ENCODE results near the gene SIX2.

SIX2 gene

DNA sequence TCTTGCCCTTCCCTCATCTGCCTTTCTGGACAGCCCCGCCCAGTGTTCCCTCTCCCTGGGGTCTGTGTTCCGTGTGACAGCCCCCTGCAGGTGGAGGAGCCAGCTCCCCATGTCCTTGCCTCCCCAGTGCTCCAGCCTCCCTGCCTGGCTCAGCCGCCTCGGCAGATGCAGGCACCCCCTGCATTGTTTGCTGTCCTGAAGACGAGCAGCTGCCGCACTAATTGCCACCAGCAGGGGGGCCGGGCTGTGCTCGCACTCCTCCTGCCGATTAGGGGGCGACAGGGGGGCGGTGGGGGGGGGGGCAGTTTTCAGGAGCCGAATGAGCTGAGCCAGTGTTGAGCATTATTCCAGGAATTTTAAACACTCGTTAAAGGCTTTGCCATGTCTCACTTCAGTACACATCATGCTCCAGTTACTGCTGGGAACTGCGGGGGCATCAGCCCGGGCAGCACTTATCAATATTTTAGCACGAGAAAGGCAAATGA, 44.5 kb downstream of the SIX2 start:
- peak; percentile 41 for DNase-seq

DNA sequence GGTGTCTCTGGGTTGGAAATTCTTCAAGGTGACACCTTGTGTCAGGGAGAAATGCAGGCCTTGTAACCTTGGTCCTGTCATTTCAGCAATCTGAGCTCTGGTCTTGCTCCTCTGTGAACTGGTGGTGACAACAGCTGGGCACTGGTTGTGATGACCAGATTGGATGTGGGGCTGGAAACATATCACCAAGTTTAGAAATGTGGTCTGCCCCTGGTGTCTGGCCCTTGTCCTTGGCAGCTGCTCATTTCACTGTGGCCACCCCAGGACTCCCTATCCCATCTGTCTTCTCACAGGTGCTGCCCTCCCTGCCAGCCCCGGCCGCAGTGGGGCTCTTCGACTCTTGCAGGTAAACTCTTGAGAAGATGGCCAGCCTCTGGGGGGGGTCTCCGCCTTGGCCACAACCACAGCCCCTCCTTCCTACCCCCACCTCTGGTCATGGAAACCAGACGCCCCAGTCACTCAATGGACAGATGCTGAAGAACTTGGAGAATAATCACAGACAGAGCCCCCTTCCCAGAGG, 47.0 kb downstream of the SIX2 start:
- DNase-seq, result no peak

GRCh38 chr2:44960871-44961270, 48.4 kb downstream of the SIX2 start:
- no peak for DNase-seq

- DNase-seq, result no peak
These were observed 49.4 kb downstream of the SIX2 start for GRCh38 chr2:44959855-44960254.

- no peak for DNase-seq
These were observed 51.5 kb downstream of the SIX2 start for GRCh38 chr2:44957656-44958327.

DNA sequence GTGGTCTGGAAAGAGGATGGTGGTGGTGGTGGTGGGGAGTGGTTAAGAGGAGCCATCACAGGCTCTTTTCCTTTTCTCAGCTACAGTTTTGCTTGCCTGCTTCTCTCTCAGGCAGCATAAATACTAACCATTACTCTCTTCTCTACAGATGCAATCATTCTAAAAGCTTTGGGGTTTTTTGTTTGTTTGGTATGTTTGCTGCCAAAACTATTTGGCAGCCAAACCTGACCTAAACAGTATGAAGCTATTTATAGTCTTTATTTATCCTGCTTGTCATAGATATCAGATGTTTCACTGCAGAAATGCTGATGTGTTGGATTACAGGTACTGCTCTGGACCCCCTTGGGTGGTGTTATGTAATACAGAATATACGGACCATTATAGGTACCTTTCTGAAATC, 52.4 kb downstream of the SIX2 start:
- DNase-seq, result no peak

GRCh38 chr2:44955593-44956392, 53.5 kb downstream of the SIX2 start:
- DNase-seq, result peak; percentile 49
